ENCODE measurements around the gene TSPYL4.

The TSPYL4 gene

DNA sequence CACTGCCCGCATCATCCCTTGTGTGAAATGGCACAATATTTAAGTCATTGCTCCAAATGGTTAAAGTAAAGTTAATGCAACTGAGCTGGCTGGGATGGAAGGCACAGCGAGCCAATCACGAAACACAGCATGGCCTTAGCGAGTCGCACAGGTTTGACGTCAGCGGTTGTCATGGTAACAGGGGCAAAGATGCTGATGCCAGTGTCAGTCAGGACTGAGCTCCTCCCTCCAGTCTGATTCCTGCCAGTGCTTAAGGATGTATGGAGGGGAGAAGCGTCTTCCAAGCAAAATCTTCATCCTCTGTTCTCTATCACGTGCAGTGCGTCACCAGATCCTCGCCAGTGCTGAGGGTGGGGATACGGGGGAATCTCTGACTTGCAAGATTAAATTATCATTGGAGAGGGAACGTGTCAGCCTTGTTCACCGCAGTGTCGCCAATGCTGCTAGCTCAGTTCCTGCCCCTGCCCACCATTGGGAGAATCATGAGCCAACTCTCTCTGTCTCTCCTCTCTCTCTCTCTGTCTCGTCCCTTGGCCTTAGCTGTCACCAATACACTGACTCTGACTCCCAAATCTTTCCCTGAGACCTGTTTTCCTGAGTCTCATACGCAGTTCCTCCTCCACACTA lies 24.5 kb downstream of the TSPYL4 start:
- DNase-seq = peak; percentile 38 to 98 (median 91)

GRCh38 chr6:116223355-116223754 lies 30.5 kb downstream of the TSPYL4 start:
- no peak for DNase-seq

GRCh38 chr6:116221911-116222310 lies 32.0 kb downstream of the TSPYL4 start:
- no peak for DNase-seq

DNA sequence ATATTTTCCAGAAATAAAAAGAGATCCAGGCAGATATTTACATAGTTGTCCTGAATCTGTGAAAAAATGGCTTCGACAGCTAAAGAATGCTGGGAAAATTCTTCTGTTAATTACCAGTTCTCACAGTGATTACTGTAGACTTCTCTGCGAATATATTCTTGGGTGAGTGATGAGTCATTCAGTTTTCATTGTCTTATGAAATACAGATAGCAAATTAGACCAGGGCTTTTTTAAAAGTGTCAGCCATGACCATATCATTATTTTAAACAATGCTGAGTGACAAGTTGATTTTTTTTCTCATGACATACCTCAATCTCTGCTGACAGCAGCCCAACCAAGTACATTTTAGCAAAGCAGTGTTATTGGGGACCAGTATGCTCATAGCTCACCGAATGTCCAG lies 32.8 kb downstream of the TSPYL4 start:
- no peak for DNase-seq

GRCh38 chr6:116218866-116219265 lies 35.0 kb downstream of the TSPYL4 start:
- no peak for DNase-seq

GRCh38 chr6:116218172-116218633 lies 35.7 kb downstream of the TSPYL4 start:
- no peak for DNase-seq

- peak in 1 of 58 donors; percentile 34 for DNase-seq
Measured at GRCh38 chr6:116217069-116217468, 36.8 kb downstream of the TSPYL4 start.

- DNase-seq = no peak
Measured at GRCh38 chr6:116215414-116215813, 38.5 kb downstream of the TSPYL4 start.

DNA sequence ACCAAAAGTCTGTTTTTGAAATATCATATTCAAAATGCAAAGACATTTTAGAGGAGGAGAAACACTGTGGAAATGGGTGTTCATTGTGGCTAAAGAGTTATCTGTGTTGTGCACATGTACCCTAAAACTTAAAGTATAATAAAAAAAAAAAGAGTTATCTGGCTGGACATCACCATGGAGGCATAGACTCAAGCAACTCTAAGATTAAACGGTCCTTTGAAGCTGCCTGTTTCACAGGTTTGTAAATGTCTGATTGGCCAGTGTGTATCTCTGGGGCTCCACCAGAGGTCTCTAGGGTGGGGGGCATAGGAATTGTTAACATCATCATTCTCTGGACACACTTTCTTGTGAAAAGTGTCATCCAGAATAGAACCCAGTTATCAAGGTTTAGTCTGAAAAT lies 39.2 kb downstream of the TSPYL4 start:
- no peak for DNase-seq

- DNase-seq = peak in 2 of 58 donors; percentile 2 to 6
Measured at GRCh38 chr6:116210750-116211425, 43.0 kb downstream of the TSPYL4 start.

DNA sequence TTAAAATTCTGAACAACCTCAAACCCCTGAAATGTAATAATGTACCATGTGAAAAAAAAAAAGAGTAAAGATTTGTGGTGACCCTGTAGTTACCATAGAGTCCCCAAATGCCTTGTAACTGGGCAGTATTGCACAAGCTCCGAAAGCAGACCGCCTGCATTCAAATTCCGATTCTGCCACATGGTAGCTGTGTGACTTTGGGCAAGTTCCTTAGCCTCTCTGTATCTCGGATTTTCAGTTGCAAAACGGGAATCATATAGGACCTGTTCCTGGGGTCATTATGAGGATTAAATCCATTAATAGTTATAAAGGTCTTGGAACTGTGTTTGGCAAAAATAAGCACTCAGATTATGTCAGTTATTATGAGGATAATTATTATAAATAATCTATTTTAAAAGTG lies 43.6 kb downstream of the TSPYL4 start:
- no peak for DNase-seq

DNA sequence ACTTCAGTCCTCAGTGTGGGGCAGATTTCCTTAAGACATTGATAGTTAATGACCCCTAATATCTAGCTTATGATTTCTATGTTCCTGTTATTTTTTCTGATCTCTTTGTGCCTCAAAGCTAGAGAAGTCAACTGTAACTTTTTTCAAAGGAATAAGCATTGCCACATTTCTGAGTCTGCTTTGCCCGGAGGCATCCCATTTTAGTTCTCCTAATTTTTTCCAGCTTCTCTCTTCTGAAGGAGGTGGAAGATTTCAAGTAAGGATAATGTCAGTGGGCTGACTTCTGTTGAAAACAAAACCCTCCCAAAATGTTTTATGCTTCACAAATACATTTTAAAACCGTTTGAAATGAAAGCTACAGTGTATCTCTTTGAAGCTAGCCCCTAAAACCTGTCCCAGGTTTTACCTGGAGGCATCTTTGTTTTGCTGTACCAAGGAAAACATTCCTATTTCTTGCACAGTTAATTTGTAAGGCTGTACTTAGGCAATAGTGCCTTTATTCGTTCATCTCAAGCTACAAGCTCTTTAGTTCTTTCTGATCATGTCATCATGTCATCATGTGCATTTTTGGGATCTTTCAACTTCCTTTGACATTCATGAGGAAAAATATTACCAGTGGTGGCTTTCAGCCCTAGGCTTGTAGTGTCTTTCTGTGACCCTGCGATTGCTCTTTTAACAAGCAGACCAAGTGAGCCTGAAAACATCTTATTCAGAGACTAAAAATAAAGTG lies 45.7 kb downstream of the TSPYL4 start:
- DNase-seq = no peak

DNA sequence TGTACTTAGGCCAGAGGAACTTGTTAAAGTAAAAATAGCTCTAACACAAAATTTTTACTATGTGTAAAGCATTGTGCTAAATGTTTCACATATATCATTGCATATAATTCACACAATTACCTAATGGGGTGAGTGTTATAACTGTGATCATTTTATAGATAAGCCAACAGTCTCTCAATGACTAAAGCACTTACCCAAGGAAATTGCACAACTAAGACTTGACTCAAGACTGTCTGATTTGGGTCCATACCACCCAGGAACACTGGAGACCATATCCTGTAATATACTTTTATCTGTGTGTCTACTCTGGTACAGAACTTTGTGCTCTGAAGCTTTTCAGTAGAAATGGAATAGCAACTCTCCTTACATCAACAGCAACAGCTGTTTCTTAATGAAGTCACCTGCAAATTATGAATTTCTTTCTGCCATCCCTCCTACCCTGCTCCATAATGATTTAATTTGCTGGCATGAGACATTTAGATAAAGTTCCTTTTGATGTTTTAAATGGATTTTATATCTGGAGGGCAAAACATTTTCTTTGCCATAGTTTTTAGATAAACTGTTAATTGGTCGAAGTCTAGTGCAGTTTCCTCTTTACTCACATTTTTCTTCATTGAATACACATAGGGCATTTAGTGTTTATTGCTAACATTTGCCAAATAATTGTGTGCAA lies 47.5 kb downstream of the TSPYL4 start:
- no peak for DNase-seq

- DNase-seq = no peak
Measured at GRCh38 chr6:116205281-116205680, 48.6 kb downstream of the TSPYL4 start.

GRCh38 chr6:116201538-116201937 lies 52.3 kb downstream of the TSPYL4 start:
- no peak for DNase-seq

DNA sequence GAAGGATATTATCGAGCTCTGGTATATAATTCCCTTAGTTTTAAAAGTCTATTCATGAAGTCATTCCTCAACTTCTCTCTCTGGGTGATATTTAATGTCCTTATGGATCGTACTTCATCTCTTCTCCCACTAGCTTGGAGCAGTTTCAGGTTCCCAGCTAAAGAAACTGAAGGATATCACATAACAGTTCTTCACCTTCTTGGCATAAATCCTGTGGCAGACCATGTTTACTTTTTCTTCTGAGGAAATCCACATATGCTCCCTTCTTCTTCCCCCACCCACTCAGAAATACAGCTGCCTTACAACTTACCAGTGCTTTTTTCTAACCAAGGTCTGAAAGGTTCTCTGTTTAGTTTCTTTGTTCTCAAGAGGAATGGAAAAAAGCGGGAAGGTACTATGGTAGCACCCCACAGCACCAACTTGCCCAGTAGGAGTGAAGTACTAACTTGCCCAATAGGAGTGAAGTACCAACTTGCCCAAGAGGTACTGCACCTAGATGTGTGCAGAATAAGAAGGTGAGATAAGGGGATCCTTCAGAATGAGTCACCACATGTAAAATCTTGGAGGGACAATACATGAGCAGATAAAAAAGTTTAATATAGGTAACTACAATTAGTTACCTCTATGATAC lies 53.1 kb downstream of the TSPYL4 start:
- DNase-seq = no peak

All from anterior cingulate cortex (tissue), 58 donors.